Stimulated activated CD4-positive, alpha-beta T cell treated with anti-CD3 and anti-CD28 coated beads, TNF-alpha, amount 100 ng/mL, for 1 hour (primary cell): Measurements from ENCODE around the gene FIS1.
"Not testable (repeated sequence)": the region's sequence is repeated elsewhere in the genome, so short reads cannot be mapped to it uniquely, and the experiment has no call there.

Experiments
- DNase-seq, 3 donors: peaks; one replicate each; pipeline ENCODE4 v3.0.0-alpha.2; 2020; ENCODE audit warnings: low read depth in 3 of 3, low spot score in 1 of 3

FIS1 gene

GRCh38 chr7:101244375-101245146 is at the start of gene FIS1:
TSS of gene FIS1 (minus strand) at chr7:101245081. CDS start at chr7:101245004, 77 bp downstream.
- DNase-seq: peak; percentile 74 to 89 (median 79)

- no peak for DNase-seq
These were observed 49.4 kb upstream of the FIS1 start for GRCh38 chr7:101294039-101294831.

GRCh38 chr7:101293069-101294021 is 48.5 kb upstream of the FIS1 start:
- DNase-seq: not testable (repeated sequence)

- DNase-seq: not testable (repeated sequence)
These were observed 47.7 kb upstream of the FIS1 start for GRCh38 chr7:101292566-101292965.

- peak; percentile 9 to 54 (median 27) for DNase-seq
These were observed 45.5 kb upstream of the FIS1 start for GRCh38 chr7:101290186-101291037.

- DNase-seq: not testable (repeated sequence)
These were observed 44.8 kb upstream of the FIS1 start for GRCh38 chr7:101289687-101290086.

GRCh38 chr7:101288439-101288838 is 43.6 kb upstream of the FIS1 start:
- no peak for DNase-seq

- DNase-seq: no peak
These were observed 42.2 kb upstream of the FIS1 start for GRCh38 chr7:101287032-101287431.

GRCh38 chr7:101285880-101286279 is 41.0 kb upstream of the FIS1 start:
- DNase-seq: not testable (repeated sequence)

GRCh38 chr7:101285171-101285570 is 40.3 kb upstream of the FIS1 start:
- DNase-seq: no peak

- not testable (repeated sequence) for DNase-seq
These were observed 36.0 kb upstream of the FIS1 start for GRCh38 chr7:101280912-101281311.

GRCh38 chr7:101278461-101279292 is 33.8 kb upstream of the FIS1 start:
- no peak for DNase-seq

- DNase-seq: no peak
These were observed 32.3 kb upstream of the FIS1 start for GRCh38 chr7:101277155-101277554.

- DNase-seq: no peak
These were observed 28.3 kb upstream of the FIS1 start for GRCh38 chr7:101273206-101273605.

GRCh38 chr7:101271021-101271420 is 26.1 kb upstream of the FIS1 start:
- DNase-seq: no peak

GRCh38 chr7:101269664-101270063 is 24.8 kb upstream of the FIS1 start:
- DNase-seq: no peak

GRCh38 chr7:101265622-101266516 is 21.0 kb upstream of the FIS1 start:
- DNase-seq: no peak

- DNase-seq: not testable (repeated sequence)
These were observed 19.3 kb upstream of the FIS1 start for GRCh38 chr7:101264102-101264706.
